Posterior vena cava (tissue), 2 donors: ENCODE results near the gene OR2B2. TPM values are rescaled to one million over a fixed set of nuclear protein-coding genes. Genes with fewer than 3 reads are reported as not detected.

Source experiments
- DNase-seq: peaks from one replicate; pipeline ENCODE4 v3.0.0-alpha.2; 2020; ENCODE audit warnings: low spot score
- intact Hi-C, 2 donors: fragments of 100-400 bp; cut with DNase I; formaldehyde crosslinking; loops; one replicate each; pipeline versions ENCODE4 v1.14.1 to v1.14.2; 2022 to 2023
- total RNA-seq, 2 donors: library from RNA; stranded (reverse); fragmentation: NEBNext Ultra II Directional; extraction: Animal tissue kit (Norgen Biotek cat#: 25700); gene quantifications; one replicate each; pipeline ENCODE4 v1.2.1, GENCODE V29; 2021
- donor health status: DM: yes; HTN: yes; CAD: no.
- donor health status: DM: yes; HTN: yes; CAD: no.

Gene OR2B2
- total RNA-seq, 2 donors from 2014 or later, result not detected

GRCh38 chr6:27894839-27895762 lies 17.1 kb downstream of the OR2B2 start:
- intact Hi-C loops, result loop anchor here (5.0 to 10.0 kb wide), 3 partner anchors 123 to 718 kb away; no protein-coding TSS in a partner anchor
- no peak for DNase-seq

- peak; percentile 94 for DNase-seq
- intact Hi-C loops, result loop anchor here in 1 of 2 donors (10.0 kb wide), 1 partner anchor 709 kb away; no protein-coding TSS in a partner anchor
Measured at GRCh38 chr6:27893836-27894807, 18.1 kb downstream of the OR2B2 start.

GRCh38 chr6:27893059-27893835 lies 18.9 kb downstream of the OR2B2 start:
- DNase-seq, result peak; percentile 90

GRCh38 chr6:27892649-27893058 lies 19.5 kb downstream of the OR2B2 start:
- DNase-seq, result no peak
- intact Hi-C loops, result loop anchor here in 1 of 2 donors (10.0 kb wide), 1 partner anchor 708 kb away; no protein-coding TSS in a partner anchor

More at GRCh38 chr6:27893059-27893835, 18.9 kb downstream of the OR2B2 start:
- intact Hi-C loops, result loop anchor here in 1 of 2 donors (10.0 kb wide), 1 partner anchor 708 kb away; no protein-coding TSS in a partner anchor

GRCh38 chr6:27891320-27891875 lies 20.8 kb downstream of the OR2B2 start:
- no peak for DNase-seq
- intact Hi-C loops, result loop anchor here in 1 of 2 donors (10.0 kb wide), 1 partner anchor 707 kb away; no protein-coding TSS in a partner anchor

- intact Hi-C loops, result loop anchor here in 1 of 2 donors (10.0 kb wide), 1 partner anchor 706 kb away; no protein-coding TSS in a partner anchor
- DNase-seq, result no peak
Measured at GRCh38 chr6:27890445-27891319, 21.5 kb downstream of the OR2B2 start.

- intact Hi-C loops, result loop anchor here in 1 of 2 donors (10.0 kb wide), 1 partner anchor 705 kb away; no protein-coding TSS in a partner anchor
- DNase-seq, result no peak
Measured at GRCh38 chr6:27889628-27890444, 22.4 kb downstream of the OR2B2 start.

- intact Hi-C loops, result no loop called here
- DNase-seq, result no peak
Measured at GRCh38 chr6:27889275-27889627, 22.9 kb downstream of the OR2B2 start.

- intact Hi-C loops, result no loop called here
- no peak for DNase-seq
Measured at GRCh38 chr6:27888566-27888965, 23.6 kb downstream of the OR2B2 start.

- no peak for DNase-seq
- intact Hi-C loops, result no loop called here
Measured at GRCh38 chr6:27886073-27886472, 26.1 kb downstream of the OR2B2 start.

- DNase-seq, result no peak
- intact Hi-C loops, result no loop called here
Measured at GRCh38 chr6:27883136-27883535, 29.1 kb downstream of the OR2B2 start.

GRCh38 chr6:27882624-27883023 lies 29.6 kb downstream of the OR2B2 start:
- DNase-seq, result no peak
- intact Hi-C loops, result no loop called here

- no peak for DNase-seq
Measured at GRCh38 chr6:27879837-27880236, 32.4 kb downstream of the OR2B2 start.

GRCh38 chr6:27874016-27874415 lies 38.2 kb downstream of the OR2B2 start:
- intact Hi-C loops, result no loop called here
- no peak for DNase-seq

More at GRCh38 chr6:27879837-27880236, 32.4 kb downstream of the OR2B2 start:
- intact Hi-C loops, result no loop called here

- intact Hi-C loops, result no loop called here
Measured at GRCh38 chr6:27873021-27873940, 38.9 kb downstream of the OR2B2 start.

More at GRCh38 chr6:27873021-27873940, 38.9 kb downstream of the OR2B2 start:
- peak; percentile 85 for DNase-seq
